Astrocyte of the cerebellum (primary cell): ENCODE results near the gene HEY2.

Experiments
- DNase-seq: peaks from one replicate; pipeline ENCODE4 v3.0.0-alpha.2; 2011; ENCODE audit warnings: low read depth
- H3K4me3 ChIP-seq: 2 replicates; pipeline ENCODE4 v1.5.1; 2011; ENCODE audit warnings: mild to moderate bottlenecking, low read depth, low read length, moderate library complexity
- in situ Hi-C: cut with HindIII; loops from 2 replicates; pipeline ENCODE4 v1.10.0; 2017; ENCODE audit warnings: low sequenced_read_pairs
- TF ChIP-seq, protein P1 (sequence below): IDR thresholded peaks from 2 replicates; pipeline ENCODE4 v1.5.1; 2012; ENCODE audit warnings: low read length, low read depth, moderate library complexity, mild to moderate bottlenecking; ENCODE audit errors: missing control alignments

The HEY2 gene

DNA sequence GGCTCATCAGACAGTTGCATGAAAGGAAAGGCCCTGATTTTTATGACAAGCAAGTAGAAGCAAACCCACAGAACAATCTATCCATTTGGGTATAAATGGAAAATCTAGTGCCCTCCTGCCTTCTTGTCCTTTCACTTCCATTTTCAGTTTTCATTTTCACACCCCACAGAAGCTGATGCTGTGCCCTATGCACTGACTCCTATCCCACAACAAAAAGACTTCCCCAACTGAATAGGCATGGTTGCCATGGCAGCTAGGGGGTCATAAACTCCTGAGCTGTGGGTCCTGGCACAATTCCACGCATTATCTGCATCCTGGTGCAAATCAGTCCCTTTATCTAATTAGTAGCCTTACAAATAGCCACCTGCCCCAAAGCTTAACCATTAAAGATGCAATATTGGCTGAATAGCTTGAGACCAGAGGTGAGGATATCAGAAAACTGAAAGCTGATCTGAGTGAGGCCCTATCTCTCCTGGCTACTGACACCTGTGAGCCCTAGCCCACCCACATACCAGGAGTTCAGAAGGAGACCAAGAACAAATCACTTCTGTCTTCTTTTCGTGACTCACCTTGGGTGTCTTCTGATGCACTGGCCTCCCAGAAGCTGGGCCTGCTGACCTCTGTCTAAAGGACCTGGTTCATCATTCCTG is 34.9 kb upstream of the HEY2 start:
- H3K4me3 ChIP-seq, result no peak overlapping the region
- TF ChIP-seq, protein P1, sequence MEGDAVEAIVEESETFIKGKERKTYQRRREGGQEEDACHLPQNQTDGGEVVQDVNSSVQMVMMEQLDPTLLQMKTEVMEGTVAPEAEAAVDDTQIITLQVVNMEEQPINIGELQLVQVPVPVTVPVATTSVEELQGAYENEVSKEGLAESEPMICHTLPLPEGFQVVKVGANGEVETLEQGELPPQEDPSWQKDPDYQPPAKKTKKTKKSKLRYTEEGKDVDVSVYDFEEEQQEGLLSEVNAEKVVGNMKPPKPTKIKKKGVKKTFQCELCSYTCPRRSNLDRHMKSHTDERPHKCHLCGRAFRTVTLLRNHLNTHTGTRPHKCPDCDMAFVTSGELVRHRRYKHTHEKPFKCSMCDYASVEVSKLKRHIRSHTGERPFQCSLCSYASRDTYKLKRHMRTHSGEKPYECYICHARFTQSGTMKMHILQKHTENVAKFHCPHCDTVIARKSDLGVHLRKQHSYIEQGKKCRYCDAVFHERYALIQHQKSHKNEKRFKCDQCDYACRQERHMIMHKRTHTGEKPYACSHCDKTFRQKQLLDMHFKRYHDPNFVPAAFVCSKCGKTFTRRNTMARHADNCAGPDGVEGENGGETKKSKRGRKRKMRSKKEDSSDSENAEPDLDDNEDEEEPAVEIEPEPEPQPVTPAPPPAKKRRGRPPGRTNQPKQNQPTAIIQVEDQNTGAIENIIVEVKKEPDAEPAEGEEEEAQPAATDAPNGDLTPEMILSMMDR, result no peak
- DNase-seq, result no peak
- in situ Hi-C loops, result no loop called here

DNA sequence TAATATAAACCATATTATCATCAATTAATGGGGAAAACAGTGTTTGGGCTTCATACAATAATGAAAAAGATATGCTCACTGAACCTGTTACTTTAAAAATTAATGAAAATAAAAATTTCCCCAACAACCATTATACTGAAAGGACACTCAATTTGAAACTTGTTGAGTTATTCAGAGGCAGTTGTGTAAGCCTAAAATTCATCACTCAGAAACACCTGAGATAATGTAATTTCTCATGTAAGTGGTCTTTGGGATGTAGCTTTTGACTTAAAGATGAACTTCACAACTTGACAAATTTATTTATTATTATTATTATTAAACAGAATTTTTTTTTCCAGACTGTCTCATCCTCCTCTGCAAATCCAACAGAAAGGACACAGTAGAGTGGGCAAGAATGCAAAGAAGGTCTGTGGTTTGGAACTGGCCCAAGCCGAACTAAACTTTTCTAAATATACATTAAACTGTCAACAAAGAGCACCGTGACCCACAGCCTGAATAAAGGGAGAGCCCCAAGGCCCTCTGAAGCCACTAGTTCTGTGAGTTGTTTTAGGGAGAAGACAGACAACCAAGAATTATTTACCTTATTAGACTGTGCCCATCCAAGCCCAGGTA is 32.2 kb upstream of the HEY2 start:
- no peak for DNase-seq
- TF ChIP-seq, protein P1, result no peak
- in situ Hi-C loops, result no loop called here
- no peak overlapping the region for H3K4me3 ChIP-seq

DNA sequence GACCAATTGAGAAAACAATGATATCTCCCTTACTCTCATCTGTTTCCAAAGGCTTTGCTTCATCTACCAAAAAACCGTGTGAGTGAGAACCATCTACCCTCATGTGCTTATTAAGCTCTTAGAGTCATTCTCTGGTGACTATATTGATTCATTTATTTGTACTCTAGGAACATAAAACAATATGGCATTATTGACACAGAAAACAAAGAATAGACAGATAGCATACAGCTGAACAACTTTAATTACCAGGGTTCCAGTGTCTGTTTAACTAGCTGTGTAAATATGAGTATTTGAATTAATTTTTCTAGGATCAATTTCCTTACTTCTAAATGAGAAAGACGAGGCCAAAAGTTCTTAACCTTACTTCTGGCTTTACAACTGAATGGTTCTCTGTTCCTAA is 31.3 kb upstream of the HEY2 start:
- in situ Hi-C loops, result no loop called here
- DNase-seq, result no peak
- TF ChIP-seq, protein P1, result no peak
- H3K4me3 ChIP-seq, result no peak overlapping the region

DNA sequence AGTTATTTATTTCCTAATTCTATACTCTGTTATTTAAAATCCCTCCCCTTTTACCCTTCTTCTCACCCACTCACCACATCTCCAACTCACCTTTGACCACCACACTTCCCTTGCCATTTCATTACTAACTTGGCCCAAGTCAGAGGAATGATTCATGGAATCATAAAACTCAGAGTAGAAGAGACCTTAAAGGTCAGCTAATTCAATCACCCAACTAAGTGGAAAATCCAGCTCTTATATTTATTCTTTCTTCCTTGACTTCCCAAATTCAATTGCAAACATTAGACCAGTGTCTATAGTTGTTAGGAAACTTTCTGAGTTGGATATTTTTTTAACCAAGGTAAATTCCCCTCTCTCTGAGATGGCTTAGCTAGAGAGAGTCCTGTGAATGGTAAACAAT is 26.5 kb upstream of the HEY2 start:
- no peak for DNase-seq
- no peak overlapping the region for H3K4me3 ChIP-seq
- in situ Hi-C loops, result no loop called here
- TF ChIP-seq, protein P1, result no peak

DNA sequence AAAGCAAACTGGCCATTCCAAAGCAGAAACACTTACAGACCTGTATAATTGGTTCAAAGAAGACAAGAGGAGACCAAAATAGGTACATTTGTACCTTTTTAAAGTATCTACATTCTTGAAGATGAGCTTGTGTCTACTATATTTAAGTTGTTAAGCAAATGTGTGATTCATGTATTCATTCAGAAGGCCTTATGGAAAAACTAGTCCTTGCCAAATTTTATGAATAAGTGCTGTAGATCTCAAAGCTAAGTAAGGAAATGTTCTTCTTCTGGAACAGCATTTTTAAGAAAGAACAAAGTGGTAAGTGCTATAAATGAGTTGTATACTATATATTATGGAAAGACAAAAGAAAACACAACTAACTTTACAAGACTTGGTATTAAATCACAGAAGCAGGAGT is 22.2 kb upstream of the HEY2 start:
- TF ChIP-seq, protein P1, result no peak
- in situ Hi-C loops, result no loop called here
- no peak overlapping the region for H3K4me3 ChIP-seq
- DNase-seq, result no peak

DNA sequence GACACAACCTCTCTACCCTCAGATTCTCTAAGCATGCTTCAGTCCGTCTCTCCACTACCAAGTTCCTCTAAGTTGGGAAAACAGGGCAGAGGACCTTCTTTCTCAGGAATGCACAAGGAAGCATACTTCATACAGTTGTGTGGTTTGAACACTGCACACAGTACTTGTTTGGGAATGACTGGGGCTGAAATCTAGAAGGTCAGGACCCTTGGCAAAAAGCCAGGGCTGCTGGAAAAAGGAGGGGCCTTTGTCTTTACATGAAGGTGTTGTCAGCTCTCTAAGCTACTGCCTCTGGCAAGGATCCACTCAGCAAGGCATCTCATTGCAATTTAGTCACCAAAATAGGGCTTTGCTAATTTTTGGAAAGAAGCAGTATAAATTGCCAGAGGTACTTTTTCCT is 20.7 kb upstream of the HEY2 start:
- no peak for DNase-seq
- no peak overlapping the region for H3K4me3 ChIP-seq
- in situ Hi-C loops, result no loop called here
- TF ChIP-seq, protein P1, result no peak
